Measurements from ENCODE around the gene CCNH. TPM values are rescaled to one million over a fixed set of nuclear protein-coding genes. Genes with fewer than 3 reads are reported as not detected.

The CCNH gene
- total and polyA plus RNA-seq, 9 of the 15 experiments (the other 6 are each of a cell fraction or from before 2014, with no cell fraction given): 100 to 213 (median 150) TPM

GRCh38 chr5:87411973-87412629 is 629 bp downstream of the CCNH start:
- in situ Hi-C loops (cut with MboI): no loop called here
- TF ChIP-seq XRCC5 (IDR thresholded peaks at IDR 0.05; ENCODE audit: low read depth, low read length) (0 out of 2 replicates have a peak, but pooled peaks have one; percentile 12), CBFA2T2 (conservative IDR thresholded peaks at IDR 0.05) (no peak), TBP (optimal IDR thresholded peaks at IDR 0.05; ENCODE audit: low read depth, low read length) (peak; percentile 27), PCBP1 (IDR thresholded peaks at IDR 0.05; ENCODE audit: low read depth, low read length, poor library complexity, severe bottlenecking) (no peak), ARID2 (IDR thresholded peaks at IDR 0.05) (peak; percentile 5; the same call in 1 of the 2 replicates), L3MBTL2 (IDR thresholded peaks at IDR 0.05) (peak; percentile 61), CREB3L1 (IDR thresholded peaks at IDR 0.05; ENCODE audit: borderline replicate concordance, low read depth) (no peak), ATF4 (CRISPR knock-in tag; IDR thresholded peaks at IDR 0.05) (no peak), CHCHD3 (CRISPR knock-in tag; IDR thresholded peaks at IDR 0.05) (no peak), SRF (CRISPR knock-in tag; IDR thresholded peaks at IDR 0.05) (no peak), NFIC (IDR thresholded peaks at IDR 0.05) (no peak), ZNF316 (IDR thresholded peaks at IDR 0.05) (no peak), MBD1 (CRISPR knock-in tag; IDR thresholded peaks at IDR 0.05) (no peak), MYC (IDR thresholded peaks at IDR 0.05; ENCODE audit: low read depth, low read length) (peak; percentile 90), MYC (CRISPR knock-in tag; IDR thresholded peaks at IDR 0.05; ENCODE audit: borderline replicate concordance, low read depth) (no peak)

More at GRCh38 chr5:87411973-87412629, 629 bp downstream of the CCNH start:
- H3K27ac ChIP-seq (ENCODE audit: extremely low read depth, low read depth, low read length): peak overlapping the region; percentile 98
- H3K4me3 ChIP-seq: peak overlapping the region; percentile 98
- ChIA-PET CTCF (ENCODE audit: low intra/inter-chr PET ratio) (no interaction called here), POLR2A (interaction anchor here (0.6 to 2.6 kb wide), 8 partner anchors 9 to 1281 kb away, joined by 3 to 11 read pairs (median 4); no protein-coding TSS in a partner anchor)
- H4K20me1 ChIP-seq (replicated peaks; ENCODE audit: control insufficient read depth, insufficient read depth, low read length): no peaks in the 10 kb centered on the region; the same call in 1 of the 2 replicates
- H3K79me2 ChIP-seq (ENCODE audit: control insufficient read depth, insufficient read depth, low read length): peaks cover 60% of the 10 kb centered on the region
- H3K36me3 ChIP-seq (ENCODE audit: control insufficient read depth, insufficient read depth, low read length): peaks cover 47% of the 10 kb centered on the region
- H3K27me3 ChIP-seq (ENCODE audit: control insufficient read depth in 2 of 2, insufficient read depth in 2 of 2, low read length in 2 of 2): no peaks in the 10 kb centered on the region
- no peaks in the 10 kb centered on the region for H3K9me1 ChIP-seq (ENCODE audit: control insufficient read depth, insufficient read depth, low read length)
- WGBS (ENCODE audit: insufficient coverage, low coverage, missing lambda C conversion rate): 1% methylated on average over 28 of the region's 29 CpGs
- intact Hi-C loops (cut with micrococcal nuclease): loop anchor here (2.0 to 10.0 kb wide), 3 partner anchors 145 to 1283 kb away; partner anchors contain the start of gene RASA1
- H3K4me1 ChIP-seq (replicated peaks in 1 of 2; ENCODE audit: control insufficient read depth in 2 of 2, insufficient read depth in 2 of 2, low read length in 2 of 2): peaks cover 0 to 6% of the 10 kb centered on the region in 2 experiments; a peak in 2 of 5 replicates
- H3K9me3 ChIP-seq (replicated peaks; ENCODE audit: control insufficient read depth, insufficient read depth, low read depth, low read length): no peaks in the 10 kb centered on the region
- H3K9ac ChIP-seq (ENCODE audit: insufficient read depth in 1 of 2, low read depth in 2 of 2, low read length in 2 of 2): peak overlapping the region; percentile 97 to 98
- BruUV-seq (replicated peaks): TSS peak; percentile 68
- ATAC-seq (peak; percentile 70), FAIRE-seq (peak; percentile 59), DNase-seq (ENCODE audit: extremely low read depth in 1 of 4, low spot score in 3 of 4) (peak; percentile 16 to 74 (median 26))
- H2AFZ ChIP-seq (ENCODE audit: low read depth, low read length): peak overlapping the region; percentile 92
- H3K4me2 ChIP-seq (ENCODE audit: insufficient read depth, low read length): peak overlapping the region; percentile 100

All from K562 (cell line).